GM21447 (cell line): ENCODE measurements around the gene DSP.

ENCODE experiments used
- ATAC-seq: cut with Tn5 transposase; IDR thresholded peaks from one replicate; pipeline ENCODE4 v1.9.1; 2021; ENCODE audit not compliant: unreplicated experiment

The DSP gene

GRCh38 chr6:7534192-7534591 is 7.3 kb upstream of the DSP start:
- ATAC-seq: no peak

- ATAC-seq: no peak
Observed at GRCh38 chr6:7535498-7535897, 6.0 kb upstream of the DSP start.

- no peak for ATAC-seq
Observed at GRCh38 chr6:7537565-7538174, 3.8 kb upstream of the DSP start.

GRCh38 chr6:7538484-7538883 is 3.0 kb upstream of the DSP start:
- no peak for ATAC-seq

GRCh38 chr6:7540595-7540994 is 876 bp upstream of the DSP start:
- ATAC-seq: no peak

- ATAC-seq: no peak
Observed at GRCh38 chr6:7542065-7542873, 798 bp downstream of the DSP start.

GRCh38 chr6:7542874-7543624 is 1.6 kb downstream of the DSP start:
- ATAC-seq: no peak

GRCh38 chr6:7543789-7544424 is 2.4 kb downstream of the DSP start:
- no peak for ATAC-seq

GRCh38 chr6:7544597-7544996 is 3.1 kb downstream of the DSP start:
- no peak for ATAC-seq

- no peak for ATAC-seq
Observed at GRCh38 chr6:7545316-7546019, 4.0 kb downstream of the DSP start.

- no peak for ATAC-seq
Observed at GRCh38 chr6:7546020-7546369, 4.5 kb downstream of the DSP start.

- ATAC-seq: no peak
Observed at GRCh38 chr6:7546383-7546782, 4.9 kb downstream of the DSP start.

- no peak for ATAC-seq
Observed at GRCh38 chr6:7546896-7547295, 5.4 kb downstream of the DSP start.

- no peak for ATAC-seq
Observed at GRCh38 chr6:7547315-7547714, 5.8 kb downstream of the DSP start.

- ATAC-seq: no peak
Observed at GRCh38 chr6:7550433-7550801, 8.9 kb downstream of the DSP start.

GRCh38 chr6:7554533-7555275 is 13.2 kb downstream of the DSP start:
- no peak for ATAC-seq

- no peak for ATAC-seq
Observed at GRCh38 chr6:7555671-7556070, 14.2 kb downstream of the DSP start.

- no peak for ATAC-seq
Observed at GRCh38 chr6:7556394-7557106, 15.1 kb downstream of the DSP start.

- ATAC-seq: no peak
Observed at GRCh38 chr6:7557652-7558051, 16.2 kb downstream of the DSP start.

GRCh38 chr6:7558781-7559180 is 17.3 kb downstream of the DSP start:
- no peak for ATAC-seq
